Uterus (tissue), 4 donors: Measurements from ENCODE around the gene MT1F. TPM values are rescaled to one million over a fixed set of nuclear protein-coding genes. Genes with fewer than 3 reads are reported as not detected.

Experiments used
- DNase-seq, 2 donors: peaks; one replicate each; pipeline ENCODE4 v3.0.0-alpha.2; 2019 to 2020
- H3K27ac ChIP-seq, 2 donors: fragments of 200-600 bp; sonication (generic); 1 replicate in 1 of 2; 2 replicates in 1 of 2; pipeline ENCODE4 v1.5.1; 2016 to 2018
- H3K27me3 ChIP-seq, 2 donors: fragments of 200-600 bp; sonication (generic); one replicate each; pipeline ENCODE4 v1.5.1; 2018 to 2019; ENCODE audit warnings: control low read depth in 1 of 2
- H3K36me3 ChIP-seq, 2 donors: fragments of 200-600 bp; sonication (generic); one replicate each; pipeline ENCODE4 v1.5.1; 2019; ENCODE audit warnings: control low read depth in 1 of 2
- H3K4me1 ChIP-seq, 2 donors: fragments of 200-600 bp; sonication (generic); one replicate each; pipeline ENCODE4 v1.5.1; 2018 to 2019; ENCODE audit warnings: control low read depth in 1 of 2
- H3K4me3 ChIP-seq, 2 donors: fragments of 200-600 bp; sonication (generic); 1 replicate in 1 of 2; 2 replicates in 1 of 2; pipeline ENCODE4 v1.5.1; 2018 to 2019; ENCODE audit warnings: mild to moderate bottlenecking in 1 of 2
- H3K9me3 ChIP-seq, 2 donors: fragments of 200-600 bp; sonication (generic); one replicate each; pipeline ENCODE4 v1.5.1; 2019; ENCODE audit warnings: control low read depth in 1 of 2
- POLR2A ChIP-seq, 2 donors: fragments of 450-650 bp; IDR thresholded peaks; one replicate each; pipeline ENCODE4 v1.6.1; 2016; ENCODE audit warnings: antibody characterized with exemption in 2 of 2, mild to moderate bottlenecking in 1 of 2, moderate library complexity in 1 of 2
- intact Hi-C: fragments of 100-400 bp; cut with DNase I; formaldehyde crosslinking; loops from one replicate; pipeline ENCODE4 v1.15.1; 2023; ENCODE audit warnings: low total_unique reads
- total RNA-seq, 4 donors: library from RNA; depleted of rRNA in 3 of 4; stranded (reverse); fragments of >200 nt in 3 of 4; gene quantifications; one replicate each; pipeline versions ENCODE4 v1.1.0 to v1.2.4, GENCODE V29; 2014 to 2023
- TF ChIP-seq, protein P1 (sequence below), 4 experiments: fragments of 200-600 bp in 2 of 4; fragments of 450-650 bp in 2 of 4; sonication (generic) in 2 of 4; IDR thresholded peaks; one replicate each; pipeline ENCODE4 v1.5.1; 2016 to 2019; ENCODE audit warnings: antibody characterized with exemption in 4 of 4, mild to moderate bottlenecking in 2 of 4, moderate library complexity in 1 of 4
- donor health status: DM: yes; HTN: yes; CAD: no.

The MT1F gene
- total RNA-seq, 4 donors from 2014 or later, result 2.1 TPM; not detected in 3

DNA sequence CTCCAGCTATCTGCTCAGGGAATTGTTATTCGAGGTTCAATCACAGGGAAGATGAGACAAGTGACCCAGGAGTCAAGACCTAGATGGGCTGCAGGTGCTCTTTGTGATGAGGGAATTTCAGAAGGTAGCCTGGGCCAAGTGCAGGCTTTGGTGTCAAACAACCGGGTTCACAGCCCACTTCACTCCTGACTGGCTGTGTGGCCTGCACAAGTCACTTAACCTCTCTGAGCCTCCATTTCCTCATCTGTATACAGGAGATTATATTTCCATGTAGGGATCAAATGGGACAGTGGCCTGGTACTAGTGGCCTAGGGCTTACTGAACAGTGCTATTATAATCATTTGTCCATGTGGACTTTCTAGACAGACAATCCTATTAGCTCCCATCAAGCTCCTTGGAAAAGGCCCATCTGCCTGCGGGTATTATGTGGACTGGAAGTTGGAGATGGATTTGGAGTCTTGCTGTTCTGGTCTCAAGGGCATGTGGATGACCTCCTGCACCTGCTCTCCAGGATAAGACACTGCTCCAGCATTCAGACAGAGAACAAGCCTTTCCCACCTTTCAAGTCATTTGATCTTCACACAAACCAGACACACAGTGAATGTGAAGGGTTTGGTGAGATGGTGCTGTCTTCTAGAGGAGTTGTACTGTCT is 21.4 kb downstream of the MT1F start:
- TF ChIP-seq, protein P1, sequence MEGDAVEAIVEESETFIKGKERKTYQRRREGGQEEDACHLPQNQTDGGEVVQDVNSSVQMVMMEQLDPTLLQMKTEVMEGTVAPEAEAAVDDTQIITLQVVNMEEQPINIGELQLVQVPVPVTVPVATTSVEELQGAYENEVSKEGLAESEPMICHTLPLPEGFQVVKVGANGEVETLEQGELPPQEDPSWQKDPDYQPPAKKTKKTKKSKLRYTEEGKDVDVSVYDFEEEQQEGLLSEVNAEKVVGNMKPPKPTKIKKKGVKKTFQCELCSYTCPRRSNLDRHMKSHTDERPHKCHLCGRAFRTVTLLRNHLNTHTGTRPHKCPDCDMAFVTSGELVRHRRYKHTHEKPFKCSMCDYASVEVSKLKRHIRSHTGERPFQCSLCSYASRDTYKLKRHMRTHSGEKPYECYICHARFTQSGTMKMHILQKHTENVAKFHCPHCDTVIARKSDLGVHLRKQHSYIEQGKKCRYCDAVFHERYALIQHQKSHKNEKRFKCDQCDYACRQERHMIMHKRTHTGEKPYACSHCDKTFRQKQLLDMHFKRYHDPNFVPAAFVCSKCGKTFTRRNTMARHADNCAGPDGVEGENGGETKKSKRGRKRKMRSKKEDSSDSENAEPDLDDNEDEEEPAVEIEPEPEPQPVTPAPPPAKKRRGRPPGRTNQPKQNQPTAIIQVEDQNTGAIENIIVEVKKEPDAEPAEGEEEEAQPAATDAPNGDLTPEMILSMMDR (IDR thresholded peaks at IDR 0.05), result no peak
- no peak for TF ChIP-seq POLR2A (IDR thresholded peaks at IDR 0.05)
- intact Hi-C loops, result no loop called here
- Histone ChIP-seq H3K4me3 (no peak overlapping the region), H3K27me3 (peaks cover 0 to 3% of the 10 kb centered on the region in 2 donors), H3K4me1 (no peaks in the 10 kb centered on the region), H3K27ac (no peak overlapping the region), H3K36me3 (no peaks in the 10 kb centered on the region), H3K9me3 (no peaks in the 10 kb centered on the region)
- DNase-seq, result no peak

DNA sequence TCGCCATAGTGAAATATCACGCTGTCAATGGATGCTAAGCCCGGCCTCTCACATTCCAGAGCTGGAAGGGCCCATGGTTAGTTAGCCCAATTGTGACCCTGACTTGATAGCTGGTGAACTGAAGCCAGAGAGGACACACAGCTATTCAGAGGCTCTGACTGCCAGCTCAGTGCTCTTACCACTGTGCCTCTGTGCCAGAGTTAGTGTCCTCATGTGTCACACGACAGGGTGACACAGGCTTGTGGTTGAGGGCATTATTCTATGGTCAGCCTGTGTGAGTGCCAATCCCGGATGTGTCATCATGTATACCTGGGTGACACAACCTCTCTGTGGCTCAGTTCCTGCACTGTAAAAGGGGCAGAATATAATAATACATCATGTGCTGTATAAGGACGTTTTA is 22.1 kb downstream of the MT1F start:
- Histone ChIP-seq H3K9me3 (no peaks in the 10 kb centered on the region), H3K27me3 (peaks cover 0 to 3% of the 10 kb centered on the region in 2 donors), H3K27ac (no peak overlapping the region), H3K4me1 (no peaks in the 10 kb centered on the region), H3K36me3 (no peaks in the 10 kb centered on the region), H3K4me3 (no peak overlapping the region)
- no peak for DNase-seq
- intact Hi-C loops, result no loop called here
- TF ChIP-seq POLR2A (IDR thresholded peaks at IDR 0.05), result no peak
- TF ChIP-seq, protein P1 (IDR thresholded peaks at IDR 0.05), result no peak

DNA sequence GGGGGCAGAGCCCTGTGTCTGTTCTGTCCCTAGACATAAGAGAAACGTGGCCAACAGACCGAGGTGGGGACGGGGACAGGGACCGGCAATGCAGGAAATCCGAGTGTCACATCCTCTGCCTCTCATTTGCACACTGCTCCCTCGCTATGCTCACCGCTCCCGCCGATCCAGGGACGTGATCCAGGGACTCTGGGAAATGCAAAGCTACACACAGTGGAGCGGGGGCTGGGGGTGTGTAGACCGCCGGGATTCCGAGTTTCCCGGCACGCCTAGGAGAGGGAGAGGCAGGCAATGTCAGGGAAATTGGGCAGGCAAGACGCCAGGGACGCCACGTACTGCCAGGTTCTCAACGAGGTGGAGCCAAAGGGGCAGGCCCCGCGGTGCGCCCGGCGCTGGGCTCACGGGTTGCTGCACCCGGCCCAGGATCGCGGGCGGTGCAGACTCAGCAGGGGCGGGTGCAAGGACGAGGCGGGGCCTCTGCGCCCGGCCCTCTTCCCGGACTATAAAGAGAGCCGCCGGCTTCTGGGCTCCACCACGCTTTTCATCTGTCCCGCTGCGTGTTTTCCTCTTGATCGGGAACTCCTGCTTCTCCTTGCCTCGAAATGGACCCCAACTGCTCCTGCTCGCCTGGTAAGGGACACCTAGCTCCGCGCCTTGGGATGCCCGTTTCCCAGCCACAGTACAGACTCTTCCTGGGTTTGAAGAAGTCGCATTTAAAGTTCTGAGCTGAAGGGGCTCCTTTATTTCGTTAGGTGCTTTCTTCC is 24.4 kb downstream of the MT1F start, which contains the start of gene MT1X:
TSS of gene MT1X (plus strand) at position 532 of the 764 bp plus-strand sequence. CDS start at position 603, 71 bp downstream.
- peak; percentile 92 to 93 for DNase-seq
- Histone ChIP-seq H3K27me3 (no peaks in the 10 kb centered on the region), H3K36me3 (no peaks in the 10 kb centered on the region), H3K4me3 (peak within 1 kb of the TSS; percentile 48 to 55), H3K27ac (peak within 1 kb of the TSS; percentile 70 to 81), H3K4me1 (no peaks in the 10 kb centered on the region), H3K9me3 (no peaks in the 10 kb centered on the region)
- TF ChIP-seq, protein P1 (IDR thresholded peaks at IDR 0.05), result no peak
- TF ChIP-seq POLR2A (IDR thresholded peaks at IDR 0.05), result peak; percentile 72 to 86
- intact Hi-C loops, result no loop called here

GRCh38 chr16:56682703-56683397 is 25.1 kb downstream of the MT1F start:
- H3K9me3 ChIP-seq, result no peaks in the 10 kb centered on the region
- peak overlapping the region; percentile 48 to 55 for H3K4me3 ChIP-seq
- intact Hi-C loops, result no loop called here
- TF ChIP-seq, protein P1 (IDR thresholded peaks at IDR 0.05), result no peak
- no peak for TF ChIP-seq POLR2A (IDR thresholded peaks at IDR 0.05)
- no peaks in the 10 kb centered on the region for H3K36me3 ChIP-seq
- no peaks in the 10 kb centered on the region for H3K4me1 ChIP-seq
- no peaks in the 10 kb centered on the region for H3K27me3 ChIP-seq
- H3K27ac ChIP-seq, result peak overlapping the region; percentile 70 to 81
- peak; percentile 26 for DNase-seq
